ENCODE results near the gene FANCC. TPM values are rescaled to one million over a fixed set of nuclear protein-coding genes. Genes with fewer than 3 reads are reported as not detected.

The FANCC gene
- total RNA-seq, 1 experiment from 2014 or later = 19.4 TPM

GRCh38 chr9:95107001-95107749 lies 210.3 kb downstream of the FANCC start:
- no peak overlapping the region for H2AFZ ChIP-seq (ENCODE audit: low read depth, low read length, poor library complexity, severe bottlenecking)
- H3K27me3 ChIP-seq (ENCODE audit: insufficient read depth, low read length) = no peaks in the 10 kb centered on the region
- no peaks in the 10 kb centered on the region for H3K79me2 ChIP-seq (ENCODE audit: insufficient read depth, low read length)
- CTCF ChIA-PET = interaction anchor here (0.8 to 1.6 kb wide), 3 partner anchors 10 to 438 kb away, joined by 3 read pairs; no protein-coding TSS in a partner anchor
- intact Hi-C loops (cut with micrococcal nuclease) = no loop called here
- no peak overlapping the region for H3K9ac ChIP-seq (ENCODE audit: low read length)
- ATAC-seq (no peak), DNase-seq (ENCODE audit: low read depth, low spot score) (no peak)
- H3K4me2 ChIP-seq (ENCODE audit: low read length) = no peak overlapping the region
- RAD21 ChIA-PET (ENCODE audit: low non-redundant PET in 1 of 2, low total read pairs in 2 of 2, uncharacterized antibody in 2 of 2, unreplicated experiment in 2 of 2) = no interaction called here
- peaks cover 0 to 12% of the 10 kb centered on the region in 2 experiments; a peak in 2 of 4 replicates for H3K4me1 ChIP-seq (ENCODE audit: control insufficient read depth in 1 of 2, insufficient read depth in 2 of 2, low read length in 2 of 2)
- no peak overlapping the region for H3K27ac ChIP-seq (ENCODE audit: low read depth, low read length)
- H3K4me3 ChIP-seq (replicated peaks in 1 of 2; ENCODE audit: low read depth in 1 of 2, low read length in 2 of 2) = no peak overlapping the region
- H3K9me2 ChIP-seq (ENCODE audit: insufficient read depth) = no peaks in the 10 kb centered on the region
- no peaks in the 10 kb centered on the region for H4K20me1 ChIP-seq (ENCODE audit: insufficient read depth)
- H3K9me3 ChIP-seq (ENCODE audit: control insufficient read depth in 1 of 2, insufficient read depth in 1 of 2, low read depth in 1 of 2, low read length in 2 of 2) = no peaks in the 10 kb centered on the region
- H3K36me3 ChIP-seq (ENCODE audit: control insufficient read depth in 1 of 2, insufficient read depth in 2 of 2, low read length in 2 of 2) = no peaks in the 10 kb centered on the region
- POLR2A ChIA-PET = no interaction called here
- no peak for TF ChIP-seq ATF3 (IDR thresholded peaks at IDR 0.05)
- TF ChIP-seq EZH2 (IDR thresholded peaks at IDR 0.05) = no peak
- no peak for TF ChIP-seq REST (IDR thresholded peaks at IDR 0.05; ENCODE audit: low read depth)
- TF ChIP-seq CEBPB (IDR thresholded peaks at IDR 0.05; ENCODE audit: low read depth) = no peak
- no peak for TF ChIP-seq FOSL1 (IDR thresholded peaks at IDR 0.05; ENCODE audit: low read depth)
- no peak for TF ChIP-seq YY1 (IDR thresholded peaks at IDR 0.05; ENCODE audit: extremely low read depth, insufficient replicate concordance, low read depth, low read length)
- no peak for TF ChIP-seq POLR2A (IDR thresholded peaks at IDR 0.05; ENCODE audit: borderline replicate concordance, extremely low read depth, insufficient read depth, insufficient read length)
- no peak for TF ChIP-seq ZBTB33 (IDR thresholded peaks at IDR 0.05; ENCODE audit: extremely low read depth, insufficient replicate concordance, low read length)
- TF ChIP-seq EGR1 (IDR thresholded peaks at IDR 0.05; ENCODE audit: low read depth) = no peak
- no peak for TF ChIP-seq CBX3 (IDR thresholded peaks at IDR 0.05; ENCODE audit: low read depth)
- TF ChIP-seq ZNF274 (IDR thresholded peaks at IDR 0.05; ENCODE audit: low read depth, low read length) = no peak
- TF ChIP-seq MAX (IDR thresholded peaks at IDR 0.05) = no peak
- no peak for TF ChIP-seq SRF (IDR thresholded peaks at IDR 0.05; ENCODE audit: low read depth)
- no TSS peak for BruUV-seq (replicated peaks)
